COLO829 (cell line): ENCODE measurements around the gene DAPK2.

ENCODE experiments used
- DNase-seq: peaks from one replicate; pipeline ENCODE4 v3.0.0; 2012; ENCODE audit warnings: low spot score

The DAPK2 gene

GRCh38 chr15:63996794-63997357 is 49.4 kb downstream of the DAPK2 start:
- no peak for DNase-seq

- no peak for DNase-seq
Measured at GRCh38 chr15:63995789-63996188, 50.5 kb downstream of the DAPK2 start.

- no peak for DNase-seq
Measured at GRCh38 chr15:63994073-63994600, 52.1 kb downstream of the DAPK2 start.

GRCh38 chr15:63992300-63992699 is 54.0 kb downstream of the DAPK2 start:
- no peak for DNase-seq

GRCh38 chr15:63991706-63992105 is 54.6 kb downstream of the DAPK2 start:
- DNase-seq = no peak

- no peak for DNase-seq
Measured at GRCh38 chr15:63990454-63990853, 55.8 kb downstream of the DAPK2 start.

DNA sequence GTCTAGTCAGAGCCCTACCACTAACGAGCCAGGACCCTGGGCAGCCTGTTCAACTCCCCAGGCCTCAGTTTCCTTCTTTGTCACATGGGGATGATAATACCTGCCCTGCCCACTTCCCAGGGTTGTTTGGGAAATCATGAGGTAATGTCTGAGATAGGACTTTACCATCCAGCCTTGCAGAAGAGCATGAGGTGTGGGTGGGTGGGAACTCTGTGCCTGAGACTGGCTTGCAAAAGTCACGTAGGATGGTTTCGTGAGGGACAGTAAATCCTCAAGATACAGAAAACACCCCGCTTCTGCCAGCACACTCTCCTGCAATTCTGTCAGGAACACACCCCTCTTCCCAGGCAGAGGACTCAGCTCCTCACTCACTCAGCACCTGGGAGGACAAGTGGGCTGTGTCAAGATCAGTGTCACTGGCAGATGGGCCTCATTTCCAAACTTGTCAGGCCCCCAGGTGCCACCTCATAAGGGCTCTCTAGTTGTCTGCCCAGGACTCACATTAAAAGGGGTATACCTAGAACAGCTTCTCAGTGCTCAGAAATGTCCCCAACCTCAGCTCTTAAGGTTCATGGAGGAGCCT is 58.4 kb downstream of the DAPK2 start:
- DNase-seq = no peak

DNA sequence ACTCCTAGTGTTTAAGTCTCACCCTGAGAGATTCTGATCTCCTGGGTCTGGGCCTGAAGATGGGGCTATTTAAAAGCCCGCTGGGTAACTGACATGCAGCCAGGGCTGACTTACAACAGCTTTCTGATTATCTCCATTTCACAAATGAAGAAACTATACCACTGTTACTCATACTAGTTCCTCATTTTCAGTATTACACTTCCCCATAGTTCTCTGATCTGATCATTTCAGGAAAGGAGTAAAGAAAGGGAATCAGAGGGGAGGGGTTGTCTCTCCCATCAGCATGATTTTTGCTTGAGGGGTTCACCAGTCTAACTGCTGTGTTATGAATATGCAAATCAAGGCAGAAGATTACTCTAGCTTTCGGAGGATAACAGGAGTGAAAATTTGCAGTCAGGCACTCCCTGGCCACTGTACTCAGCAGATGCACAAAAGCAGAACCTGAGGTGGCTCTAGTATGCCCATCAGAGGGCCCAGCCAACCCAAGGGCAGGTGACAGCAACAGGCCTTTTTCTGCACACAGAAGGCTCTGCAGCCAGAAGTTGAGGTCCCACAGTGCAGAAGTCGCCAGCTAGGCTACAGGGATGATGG is 59.4 kb downstream of the DAPK2 start:
- DNase-seq = no peak

DNA sequence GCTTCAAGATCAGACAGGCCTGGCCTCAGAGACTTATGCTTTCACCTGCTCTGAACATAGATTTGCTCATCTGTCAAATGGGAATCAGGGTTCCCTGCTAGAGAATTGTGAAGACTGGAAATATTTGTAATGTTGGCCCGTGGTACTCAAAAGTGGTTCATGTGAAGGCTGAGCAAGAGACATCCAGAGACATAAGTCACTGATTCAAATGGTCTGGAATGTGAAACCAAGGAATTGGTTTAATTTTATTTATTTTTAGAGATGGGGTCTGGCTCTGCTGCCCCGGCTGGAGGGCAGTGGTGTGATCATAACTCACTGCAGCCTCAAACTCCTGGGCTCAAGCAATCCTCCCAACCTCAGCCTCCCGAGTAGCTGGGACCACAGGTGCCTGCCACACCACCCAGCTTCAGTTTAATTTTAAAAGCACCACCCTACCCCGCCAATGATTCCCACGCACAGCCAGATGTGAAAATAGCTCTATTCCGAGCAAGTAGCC is 60.1 kb downstream of the DAPK2 start:
- no peak for DNase-seq

DNA sequence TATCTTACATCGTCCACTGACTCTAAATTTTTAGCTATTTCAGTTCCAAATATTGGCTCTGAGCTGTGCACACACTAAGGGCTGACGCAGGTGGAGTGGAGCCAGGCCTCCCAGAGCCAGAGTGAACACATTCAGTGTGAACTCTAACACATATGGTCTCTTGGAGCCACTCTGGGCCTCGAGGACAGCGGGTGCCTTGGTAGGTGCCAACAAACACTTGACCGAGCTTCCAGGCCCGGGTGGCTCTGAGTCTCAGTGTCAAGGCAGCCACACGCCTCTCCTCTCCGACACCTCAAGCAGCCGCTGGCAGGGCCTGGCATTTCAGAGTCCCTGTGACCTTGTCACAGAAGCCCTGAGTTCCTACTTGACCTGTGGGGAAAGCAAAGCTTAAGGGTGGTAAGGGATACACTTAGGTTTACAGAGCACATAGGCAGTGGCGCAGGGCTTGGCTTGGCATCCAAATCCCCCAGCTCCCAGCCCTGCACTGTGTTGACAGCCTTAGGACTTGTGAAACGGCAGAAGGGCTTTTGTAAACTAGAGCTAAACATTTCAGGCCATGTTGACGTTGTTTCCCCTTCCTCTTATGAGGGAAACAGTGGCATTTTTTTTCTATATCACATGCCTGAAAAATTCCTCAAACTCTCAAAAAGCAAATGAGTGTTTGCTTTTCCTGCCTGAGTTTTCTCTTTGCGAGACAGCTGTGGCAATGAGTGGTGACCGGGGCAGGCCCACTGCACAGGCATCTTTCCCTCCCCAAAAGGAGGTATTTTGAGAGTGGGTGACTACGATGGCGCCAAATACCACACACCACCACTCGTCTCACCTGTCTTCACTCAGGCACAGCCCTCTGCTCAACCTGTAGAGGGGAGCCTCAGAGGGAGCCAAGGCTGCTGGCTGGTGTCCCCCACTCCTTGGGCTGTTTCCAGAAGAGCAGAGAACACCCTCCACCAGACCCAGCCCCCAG is 60.8 kb downstream of the DAPK2 start:
- no peak for DNase-seq

DNA sequence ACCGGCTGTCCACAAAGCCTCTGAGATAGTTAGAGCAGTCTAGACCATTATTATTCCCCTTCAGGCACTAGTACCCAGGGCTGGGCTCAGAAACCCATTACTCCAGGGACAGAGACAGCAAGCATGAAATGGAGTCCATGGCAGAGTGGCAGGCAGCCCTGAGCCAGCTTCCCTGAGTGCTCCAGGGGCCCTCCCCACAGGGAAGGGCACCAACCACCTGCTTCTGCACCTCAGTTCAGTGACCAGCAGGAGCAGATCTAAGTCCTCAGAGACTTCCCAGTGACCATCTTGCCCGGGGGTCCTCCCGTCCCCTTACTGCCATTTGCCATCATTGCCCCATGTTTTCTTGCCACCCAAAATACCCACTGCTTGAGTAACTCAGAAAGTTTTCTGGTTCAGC is 62.0 kb downstream of the DAPK2 start:
- no peak for DNase-seq

DNA sequence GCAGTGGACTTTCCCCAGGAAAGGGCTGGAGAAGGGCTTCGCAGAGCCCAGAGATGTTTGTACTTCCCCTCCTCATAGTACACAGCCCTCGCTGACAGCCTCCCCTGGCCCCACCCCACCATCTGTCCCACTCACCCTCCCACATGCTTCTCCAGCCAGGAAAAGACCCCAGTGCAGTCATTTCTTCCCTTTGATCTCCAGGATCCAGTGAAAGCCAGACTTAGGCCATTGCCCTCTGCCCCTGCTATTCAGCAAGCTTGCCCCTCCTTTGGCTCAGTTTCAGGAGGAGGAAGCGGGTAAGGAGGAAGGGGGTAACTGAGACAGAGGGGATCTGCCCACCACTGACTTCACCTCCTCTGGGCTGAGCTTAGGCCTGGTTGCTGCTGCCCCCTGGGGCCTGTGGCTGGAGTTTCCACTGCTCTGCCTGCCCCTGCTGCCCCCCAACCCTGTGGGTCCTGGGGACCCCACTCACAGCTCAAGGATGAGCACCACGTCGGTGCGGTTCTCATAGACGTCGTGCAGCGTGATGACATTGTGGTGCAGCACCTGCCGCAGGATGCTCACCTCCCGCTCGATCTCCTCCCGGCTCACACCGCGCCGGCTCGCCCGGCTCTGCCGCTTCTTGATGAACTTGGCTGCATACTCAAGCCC is 63.1 kb downstream of the DAPK2 start:
- DNase-seq = no peak

- DNase-seq = no peak
Measured at GRCh38 chr15:63982381-63982854, 63.9 kb downstream of the DAPK2 start.

DNA sequence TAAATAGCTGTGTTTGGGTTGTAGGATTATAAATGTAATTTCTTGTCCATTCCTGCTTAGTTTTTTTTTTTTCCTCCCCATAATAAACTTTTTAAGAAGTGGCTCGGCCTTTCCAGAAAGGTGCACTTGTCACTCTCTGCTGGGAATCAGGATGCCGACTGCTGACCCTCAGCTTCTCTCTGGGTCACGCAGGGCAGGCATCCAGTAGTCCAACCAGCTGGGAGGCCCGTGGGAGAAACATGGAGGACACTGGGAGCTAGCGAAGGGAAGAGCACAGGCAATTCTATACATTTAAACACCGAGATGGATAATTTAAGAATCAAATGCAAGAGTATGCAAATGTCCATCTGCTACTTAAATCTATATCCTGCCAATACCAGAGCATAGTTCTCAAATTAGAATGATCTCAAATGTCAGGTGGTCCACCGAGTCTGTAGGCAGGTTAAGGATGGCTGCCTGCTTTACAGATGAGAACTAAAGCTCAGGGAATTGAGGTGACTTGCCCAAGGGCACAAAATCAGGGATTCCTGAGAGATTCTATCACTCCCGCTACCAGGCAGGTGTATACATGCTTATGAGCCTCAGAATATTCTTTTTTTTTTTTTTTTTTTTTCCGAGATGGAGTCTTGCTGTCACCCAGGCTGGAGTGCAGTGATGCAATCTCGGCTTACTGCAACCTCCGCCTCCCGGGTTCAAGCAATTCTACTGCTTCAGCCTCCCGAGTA is 64.5 kb downstream of the DAPK2 start:
- DNase-seq = no peak

- no peak for DNase-seq
Measured at GRCh38 chr15:63979262-63979793, 67.0 kb downstream of the DAPK2 start.

DNA sequence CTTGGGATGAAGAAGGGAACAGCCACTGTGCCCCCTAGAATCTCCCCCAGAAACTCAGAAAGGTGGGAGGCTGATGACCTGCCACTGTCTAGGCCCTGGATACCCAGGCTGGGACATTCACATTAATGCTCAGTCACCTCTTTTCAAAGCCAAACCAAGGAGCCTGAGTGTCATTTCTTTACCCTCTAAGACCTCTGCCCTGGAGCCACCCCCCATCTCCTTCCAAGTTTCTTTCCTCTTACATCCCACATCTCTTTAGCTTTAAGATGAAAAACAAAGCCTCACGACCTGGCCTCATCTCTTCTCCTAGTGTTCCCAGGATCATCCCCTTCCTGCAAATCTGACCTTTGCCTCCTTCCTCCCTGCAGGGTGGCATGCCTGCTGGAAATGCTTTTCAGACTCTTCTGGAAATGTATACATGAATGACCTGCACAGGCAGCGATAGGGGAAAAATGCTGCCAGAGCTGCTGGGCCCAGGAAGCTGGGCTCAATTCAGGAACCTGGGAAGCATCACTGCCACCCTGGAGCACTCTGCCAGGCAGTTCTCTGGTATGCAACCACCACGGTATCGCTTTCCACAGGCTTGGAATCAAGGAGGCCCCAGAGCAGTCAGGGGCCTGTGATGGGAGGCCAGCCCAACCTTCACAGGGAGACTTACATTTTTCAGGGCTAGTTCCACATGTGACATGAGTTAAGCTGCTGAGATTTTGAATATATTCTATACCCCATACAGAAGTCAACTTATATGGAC is 67.6 kb downstream of the DAPK2 start:
- no peak for DNase-seq

DNA sequence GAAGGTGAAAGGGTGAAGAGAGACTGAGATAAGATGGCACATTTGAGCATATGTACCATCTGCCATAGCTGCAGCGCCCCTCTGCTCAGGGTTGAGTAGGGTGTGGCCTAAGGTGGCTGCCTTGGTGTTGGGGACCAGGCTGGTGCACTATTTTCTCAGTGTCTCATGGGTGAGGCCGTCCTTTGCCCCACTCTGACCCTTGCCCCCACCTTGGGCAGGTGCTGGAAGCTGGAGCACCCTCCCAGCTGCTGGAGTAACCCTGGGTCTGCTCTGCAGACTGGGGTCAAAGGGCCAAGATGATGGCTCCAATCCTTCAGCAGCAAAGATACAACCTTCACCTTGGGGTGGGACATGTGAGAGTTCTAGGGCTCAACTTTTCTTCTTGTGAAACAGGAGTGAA is 69.2 kb downstream of the DAPK2 start:
- no peak for DNase-seq

DNA sequence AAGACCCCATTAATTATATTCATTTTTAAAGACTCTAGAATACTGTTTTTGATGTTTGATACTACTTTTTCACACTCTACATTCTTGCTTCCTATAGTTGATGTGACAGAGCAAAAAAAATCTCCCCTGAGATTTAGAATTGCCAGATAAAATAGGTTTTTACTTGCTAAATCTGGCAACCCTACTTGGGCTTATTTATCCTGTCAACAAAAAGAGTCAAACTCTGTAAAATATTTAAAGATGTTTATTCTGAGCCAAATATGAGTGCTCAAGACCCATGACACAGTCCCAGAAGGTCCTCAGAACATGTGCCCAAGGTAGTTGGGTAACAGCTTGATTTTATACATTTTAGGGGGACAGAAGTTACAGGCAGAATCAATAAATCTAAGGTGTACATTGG is 72.3 kb downstream of the DAPK2 start:
- DNase-seq = no peak

DNA sequence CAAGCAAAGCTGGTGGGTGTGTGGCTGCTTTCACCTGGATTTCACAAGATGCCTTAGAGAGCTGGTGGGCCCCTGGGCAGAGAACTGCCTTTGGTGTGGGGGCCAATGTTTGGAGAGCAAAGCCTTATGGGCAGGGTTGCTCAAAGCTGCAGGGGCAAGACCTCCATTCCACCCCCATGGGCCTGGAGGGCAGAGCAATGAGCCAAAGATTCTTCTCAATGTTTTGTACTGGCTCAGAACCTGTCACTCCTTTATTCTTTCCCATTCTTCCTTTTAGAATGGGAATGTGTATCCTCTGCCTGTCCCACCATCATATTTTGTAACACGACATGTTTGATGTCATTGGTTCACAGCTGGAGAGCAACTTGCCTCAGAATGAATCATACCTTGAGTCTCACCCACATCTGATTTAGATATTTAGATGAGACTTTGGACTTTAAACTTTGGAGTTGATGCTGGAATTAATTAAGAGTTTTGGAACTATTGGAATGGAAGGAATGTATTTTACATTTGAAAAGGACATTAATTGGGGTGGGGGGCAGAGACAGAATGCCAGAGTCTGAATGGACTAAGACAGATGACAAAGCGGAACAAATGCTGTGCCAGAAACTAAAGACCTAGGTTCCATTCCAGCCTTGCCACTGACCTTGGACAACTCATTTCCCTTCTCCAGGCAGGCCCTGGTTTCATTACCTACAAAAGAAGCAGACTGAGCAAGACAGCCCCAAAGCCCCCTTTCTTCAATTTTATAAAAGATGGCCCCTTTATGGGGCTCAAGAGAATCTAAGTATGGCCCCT is 72.9 kb downstream of the DAPK2 start:
- no peak for DNase-seq
